ENCODE measurements around the gene RSPO1.

DNA sequence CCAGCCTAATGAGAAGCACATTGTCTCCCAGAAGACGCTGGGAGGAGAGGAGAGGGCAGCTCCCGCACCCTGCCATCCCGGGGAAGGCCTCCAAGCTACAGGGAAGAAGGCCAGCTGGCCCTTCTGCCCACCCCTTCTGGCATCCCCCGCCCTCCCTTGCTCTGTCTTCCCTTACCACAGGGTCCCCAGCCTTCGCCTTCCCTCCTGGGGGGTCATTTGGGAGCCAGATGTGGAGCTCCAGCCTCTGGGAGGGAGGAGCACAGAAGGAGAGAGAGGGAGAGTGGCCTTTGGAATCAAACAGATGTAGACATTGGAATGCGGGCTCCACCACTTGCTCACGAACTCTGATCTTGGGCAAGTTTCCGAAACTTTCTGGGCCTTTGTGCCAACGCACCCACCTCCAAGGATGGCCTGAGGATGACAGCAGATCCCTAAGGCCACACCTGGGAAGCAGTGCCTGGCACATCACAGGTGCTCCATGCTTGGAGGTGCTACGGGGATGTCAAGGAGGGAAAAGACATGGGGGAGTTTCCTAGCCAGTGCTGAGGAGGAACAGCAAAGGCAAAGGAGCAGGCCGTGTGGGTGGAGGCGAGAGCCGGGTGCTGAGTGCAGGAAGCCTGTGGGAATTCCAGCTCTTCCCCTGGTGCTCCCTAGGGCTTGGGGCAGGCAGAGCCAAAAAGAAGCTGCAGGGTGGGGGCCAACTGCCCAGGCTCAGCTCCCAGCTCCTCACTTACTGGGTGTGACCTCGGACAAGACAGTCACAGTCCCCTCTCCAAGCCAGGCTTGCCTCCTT lies 23.1 kb upstream of the RSPO1 start:
- TF ChIP-seq, protein P1, sequence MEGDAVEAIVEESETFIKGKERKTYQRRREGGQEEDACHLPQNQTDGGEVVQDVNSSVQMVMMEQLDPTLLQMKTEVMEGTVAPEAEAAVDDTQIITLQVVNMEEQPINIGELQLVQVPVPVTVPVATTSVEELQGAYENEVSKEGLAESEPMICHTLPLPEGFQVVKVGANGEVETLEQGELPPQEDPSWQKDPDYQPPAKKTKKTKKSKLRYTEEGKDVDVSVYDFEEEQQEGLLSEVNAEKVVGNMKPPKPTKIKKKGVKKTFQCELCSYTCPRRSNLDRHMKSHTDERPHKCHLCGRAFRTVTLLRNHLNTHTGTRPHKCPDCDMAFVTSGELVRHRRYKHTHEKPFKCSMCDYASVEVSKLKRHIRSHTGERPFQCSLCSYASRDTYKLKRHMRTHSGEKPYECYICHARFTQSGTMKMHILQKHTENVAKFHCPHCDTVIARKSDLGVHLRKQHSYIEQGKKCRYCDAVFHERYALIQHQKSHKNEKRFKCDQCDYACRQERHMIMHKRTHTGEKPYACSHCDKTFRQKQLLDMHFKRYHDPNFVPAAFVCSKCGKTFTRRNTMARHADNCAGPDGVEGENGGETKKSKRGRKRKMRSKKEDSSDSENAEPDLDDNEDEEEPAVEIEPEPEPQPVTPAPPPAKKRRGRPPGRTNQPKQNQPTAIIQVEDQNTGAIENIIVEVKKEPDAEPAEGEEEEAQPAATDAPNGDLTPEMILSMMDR (conservative IDR thresholded peaks at IDR 0.05; ENCODE audit: low read length): no peak
- TF ChIP-seq EZH2phosphoT487 (IDR thresholded peaks at IDR 0.05; ENCODE audit: borderline replicate concordance, low read depth, low read length): no peak

Data from OCI-LY7 (cell line).